Endothelial cell of umbilical vein (primary cell): ENCODE data around the gene RNF138. TPM values are rescaled to one million over a fixed set of nuclear protein-coding genes. Genes with fewer than 3 reads are reported as not detected.

Source experiments
- BruUV-seq: library from RNA; stranded (reverse); fragments of 400-500 nt; replicated peaks from 2 replicates; lab custom pipeline; 2021; lab: Mats Ljungman, UMichigan
- CTCF ChIA-PET: fragments of 300-600, 350-600 bp; sonication (Branson Sonifier 250); formaldehyde crosslinking; loops from one replicate; lab custom pipeline; 2021; ENCODE audit warnings: antibody characterized with exemption, inconsistent platforms; lab: Charles Lee
- POLR2A ChIA-PET: fragments of 300-600, 350-600 bp; sonication (Branson Sonifier 250); formaldehyde crosslinking; loops from one replicate; lab custom pipeline; 2021; ENCODE audit warnings: antibody characterized with exemption, inconsistent platforms; lab: Charles Lee
- DNase-seq: peaks from one replicate; pipeline ENCODE4 v3.0.0-alpha.2; 2011; ENCODE audit warnings: low read depth, low spot score
- FAIRE-seq: peaks from 2 replicates; lab custom pipeline; 2011; peaks lifted over from hg19 to GRCh38; lab: Jason Lieb, UNC
- H2AFZ ChIP-seq: 2 replicates; pipeline ENCODE4 v1.6.0; 2012; ENCODE audit warnings: low read depth, low read length, control low read depth, inconsistent platforms
- H3K27ac ChIP-seq: 2 replicates; pipeline ENCODE4 v1.5.1; 2011; ENCODE audit warnings: low read depth, mild to moderate bottlenecking, control low read depth, low read length, moderate library complexity; ENCODE audit not compliant: insufficient read depth
- H3K27me3 ChIP-seq, 2 experiments: 2 replicates each; pipeline versions ENCODE4 v1.6.0 to v1.6.1; 2011; ENCODE audit warnings: low read length in 2 of 2, mixed read lengths in 1 of 2; ENCODE audit not compliant: control insufficient read depth in 2 of 2, insufficient read depth in 2 of 2
- H3K36me3 ChIP-seq, 2 experiments: 2 replicates in 1 of 2; 3 replicates in 1 of 2; pipeline ENCODE4 v1.5.1; 2011; ENCODE audit warnings: low read length in 2 of 2, mild to moderate bottlenecking in 1 of 2, moderate library complexity in 1 of 2; ENCODE audit not compliant: control insufficient read depth in 2 of 2, insufficient read depth in 2 of 2; ENCODE audit errors: extremely low read depth in 1 of 2
- H3K4me1 ChIP-seq: 3 replicates; pipeline ENCODE4 v1.5.1; 2011; ENCODE audit warnings: mild to moderate bottlenecking, low read length; ENCODE audit not compliant: control insufficient read depth, insufficient read depth; ENCODE audit errors: extremely low read depth
- H3K4me2 ChIP-seq: 2 replicates; pipeline ENCODE4 v1.6.1; 2011; ENCODE audit warnings: low read length, control low read depth, mixed read lengths; ENCODE audit not compliant: insufficient read depth
- H3K4me3 ChIP-seq, 3 experiments: fragments of 200-600 bp in 1 of 3; sonication (generic), shearing (Covaris generic) in 1 of 3; replicated peaks in 1 of 3; 2 replicates each; pipeline ENCODE4 v1.5.1; 2011 to 2016; ENCODE audit warnings: control low read depth in 3 of 3, low read length in 3 of 3, mild to moderate bottlenecking in 2 of 3, inconsistent platforms in 1 of 3, low read depth in 1 of 3, moderate library complexity in 1 of 3; ENCODE audit not compliant: insufficient read depth in 1 of 3
- H3K79me2 ChIP-seq: 2 replicates; pipeline ENCODE4 v1.6.0; 2012; ENCODE audit warnings: low read length, inconsistent platforms; ENCODE audit not compliant: control insufficient read depth, insufficient read depth
- H3K9ac ChIP-seq: replicated peaks from 2 replicates; pipeline ENCODE3; 2011; ENCODE audit warnings: low read length, control low read depth; ENCODE audit not compliant: insufficient read depth; ENCODE audit errors: extremely low read depth
- H3K9me1 ChIP-seq: replicated peaks from 3 replicates; pipeline ENCODE4 v1.6.0; 2011; ENCODE audit warnings: mild to moderate bottlenecking, low read length; ENCODE audit not compliant: control insufficient read depth, insufficient read depth; ENCODE audit errors: extremely low read depth
- H3K9me3 ChIP-seq: replicated peaks from 2 replicates; pipeline ENCODE4 v1.5.1; 2012; ENCODE audit warnings: low read length, inconsistent platforms; ENCODE audit not compliant: control insufficient read depth, insufficient read depth
- H4K20me1 ChIP-seq: replicated peaks from 2 replicates; pipeline ENCODE3; 2011; ENCODE audit warnings: mild to moderate bottlenecking, low read length; ENCODE audit not compliant: control insufficient read depth, insufficient read depth; ENCODE audit errors: extremely low read depth
- CTCF ChIP-seq, 2 donors: IDR thresholded peaks; 1 replicate in 1 of 2; 2 replicates in 1 of 2; pipeline ENCODE4 v1.5.1; 2011; ENCODE audit warnings: low read length in 2 of 2, mild to moderate bottlenecking in 2 of 2, moderate library complexity in 2 of 2, control low read depth in 1 of 2, inconsistent platforms in 1 of 2, low read depth in 1 of 2; ENCODE audit not compliant: insufficient read depth in 1 of 2; ENCODE audit errors: extremely low read depth in 1 of 2
- EZH2 ChIP-seq: IDR thresholded peaks from 2 replicates; pipeline ENCODE4 v1.6.1; 2012; ENCODE audit warnings: borderline replicate concordance, low read depth, mild to moderate bottlenecking, moderate library complexity, low read length, inconsistent platforms; ENCODE audit not compliant: severe bottlenecking
- FOS ChIP-seq: IDR thresholded peaks from 2 replicates; pipeline ENCODE4 v1.6.1; 2011; ENCODE audit warnings: mild to moderate bottlenecking, low read length, moderate library complexity, borderline replicate concordance; ENCODE audit not compliant: insufficient read depth
- GATA2 ChIP-seq: IDR thresholded peaks from 2 replicates; pipeline ENCODE4 v1.7.0; 2011; ENCODE audit warnings: low read depth, mild to moderate bottlenecking, moderate library complexity, mixed read lengths, low read length; ENCODE audit not compliant: insufficient read length, insufficient read depth
- JUN ChIP-seq: IDR thresholded peaks from 2 replicates; pipeline ENCODE4 v1.6.1; 2011; ENCODE audit warnings: borderline replicate concordance, low read depth; ENCODE audit not compliant: insufficient read length, insufficient read depth
- MAX ChIP-seq: IDR thresholded peaks from 2 replicates; pipeline ENCODE4 v1.6.1; 2011; ENCODE audit not compliant: insufficient read depth, insufficient read length
- MYC ChIP-seq: IDR thresholded peaks from one replicate; pipeline ENCODE4 v1.6.1; 2011; ENCODE audit warnings: mild to moderate bottlenecking, low read depth, low read length
- POLR2A ChIP-seq: IDR thresholded peaks from 2 replicates; pipeline ENCODE4 v1.6.1; 2012; ENCODE audit warnings: low read depth, mild to moderate bottlenecking, control low read depth, low read length
- POLR2AphosphoS5 ChIP-seq: IDR thresholded peaks from 2 replicates; pipeline ENCODE4 v1.6.1; 2012; ENCODE audit warnings: low read depth, mild to moderate bottlenecking, control low read depth, low read length, moderate library complexity; ENCODE audit not compliant: insufficient read depth
- dilution Hi-C: fragments of 300-500 bp; cut with MboI; formaldehyde crosslinking; loops from one replicate; pipeline ENCODE4 v1.15.0; 2019; ENCODE audit warnings: low sequenced_read_pairs; ENCODE audit not compliant: extremely low pct_ligation_motif_present
- intact Hi-C: fragments of 100-400 bp; cut with micrococcal nuclease; formaldehyde crosslinking; loops from one replicate; pipeline ENCODE4 v1.10.0; 2022
- polyA plus RNA-seq, 4 experiments: library from polyadenylated mRNA; depleted of rRNA in 3 of 4; stranded (reverse) in 3 of 4; unstranded in 1 of 4; fragments of >200 nt; gene quantifications; 2 replicates each; pipeline versions ENCODE4 v1.2.1 to v1.2.3, GENCODE V29; 2011 to 2012; ENCODE audit warnings: missing spikeins in 1 of 4
- total RNA-seq: library from RNA; stranded (reverse); gene quantifications from 2 replicates; pipeline ENCODE4 v1.2.3, GENCODE V29; 2021

RNF138 gene
- total and polyA plus RNA-seq, 2 donors (not counting 3 experiments of a cell fraction or from before 2014, with no cell fraction given): 14.7 to 24.6 TPM

GRCh38 chr18:32138332-32138982 is 46.8 kb downstream of the RNF138 start:
- POLR2A ChIA-PET: no interaction called here
- CTCF ChIA-PET: interaction anchor here (1.5 kb wide), 1 partner anchor 20 kb away, joined by 5 read pairs; no protein-coding TSS in a partner anchor
- Histone ChIP-seq H3K9me3 (no peaks in the 10 kb centered on the region), H3K9ac (no peak overlapping the region), H3K27ac (no peak overlapping the region), H3K4me1 (no peaks in the 10 kb centered on the region), H3K9me1 (no peaks in the 10 kb centered on the region), H3K4me3 (no peak overlapping the region), H3K27me3 (no peaks in the 10 kb centered on the region), H3K36me3 (no peaks in the 10 kb centered on the region), H2AFZ (no peak overlapping the region), H4K20me1 (no peaks in the 10 kb centered on the region), H3K4me2 (no peak overlapping the region), H3K79me2 (no peaks in the 10 kb centered on the region)
- dilution Hi-C loops (no loop called here), intact Hi-C loops (loop anchor here (5.0 kb wide), 1 partner anchor 121 kb away; the partner anchor contains the start of gene RNF125)
- DNase-seq (no peak), FAIRE-seq (no peak)
- no peak for TF ChIP-seq MYC
- no peak for TF ChIP-seq GATA2
- no peak for TF ChIP-seq POLR2AphosphoS5
- no peak for TF ChIP-seq EZH2
- BruUV-seq: no TSS peak

- no peak for FAIRE-seq
These were observed 48.2 kb downstream of the RNF138 start for GRCh38 chr18:32139835-32140283.

More at GRCh38 chr18:32139835-32140283, 48.2 kb downstream of the RNF138 start:
- Histone ChIP-seq H3K79me2 (no peaks in the 10 kb centered on the region), H3K9me1 (no peaks in the 10 kb centered on the region), H3K27me3 (no peaks in the 10 kb centered on the region), H3K4me3 (no peak overlapping the region), H3K9me3 (no peaks in the 10 kb centered on the region), H3K9ac (no peak overlapping the region), H3K4me1 (no peaks in the 10 kb centered on the region), H4K20me1 (no peaks in the 10 kb centered on the region), H3K27ac (no peak overlapping the region), H2AFZ (no peak overlapping the region), H3K36me3 (no peaks in the 10 kb centered on the region), H3K4me2 (no peak overlapping the region)
- dilution Hi-C loops: no loop called here
- CTCF ChIA-PET: no interaction called here
- no TSS peak for BruUV-seq
- TF ChIP-seq CTCF (IDR thresholded peaks at IDR 0.05; ENCODE audit: extremely low read depth in 1 of 2, insufficient read depth in 1 of 2, low read depth in 1 of 2, low read length in 2 of 2): no peak
- TF ChIP-seq FOS: no peak
- no peak for TF ChIP-seq JUN
- no peak for TF ChIP-seq MAX
- no peak for TF ChIP-seq POLR2AphosphoS5
- TF ChIP-seq POLR2A: no peak
- no peak for TF ChIP-seq EZH2
- no peak for TF ChIP-seq GATA2
- TF ChIP-seq MYC: no peak
- DNase-seq: no peak
- intact Hi-C loops: loop anchor here (5.0 kb wide), 1 partner anchor 123 kb away; the partner anchor contains the start of gene RNF125
- POLR2A ChIA-PET: no interaction called here
